Parathyroid adenoma (tissue), 2 donors: Measurements from ENCODE around the gene PDE4A.

Experiments used
- H2AFZ ChIP-seq: fragments of 300-600 bp; sonication (generic); one replicate; pipeline ENCODE4 v1.7.0; 2017; ENCODE audit warnings: antibody characterized with exemption, mild to moderate bottlenecking
- H3K27ac ChIP-seq: fragments of 300-600 bp; sonication (generic); one replicate; pipeline ENCODE4 v1.7.0; 2017
- H3K27me3 ChIP-seq: fragments of 300-600 bp; sonication (generic); one replicate; pipeline ENCODE4 v1.7.0; 2017; ENCODE audit warnings: low read length; ENCODE audit not compliant: control insufficient read depth, insufficient read depth
- H3K36me3 ChIP-seq: fragments of 300-600 bp; sonication (generic); one replicate; pipeline ENCODE4 v1.7.0; 2017; ENCODE audit warnings: low read length; ENCODE audit not compliant: control insufficient read depth, insufficient read depth
- H3K4me1 ChIP-seq: fragments of 300-600 bp; sonication (generic); one replicate; pipeline ENCODE4 v1.7.0; 2017; ENCODE audit warnings: control low read depth
- H3K4me2 ChIP-seq: fragments of 300-600 bp; sonication (generic); one replicate; pipeline ENCODE4 v1.7.0; 2017; ENCODE audit warnings: low read length
- H3K4me3 ChIP-seq: fragments of 300-600 bp; sonication (generic); one replicate; pipeline ENCODE4 v1.7.0; 2017; ENCODE audit warnings: low read depth, low read length
- H3K79me2 ChIP-seq: fragments of 300-600 bp; sonication (generic); one replicate; pipeline ENCODE4 v1.7.0; 2017; ENCODE audit warnings: control low read depth
- H3K9ac ChIP-seq: fragments of 300-600 bp; sonication (generic); one replicate; pipeline ENCODE4 v1.7.0; 2017; ENCODE audit warnings: mild to moderate bottlenecking
- H3K9me3 ChIP-seq: fragments of 300-600 bp; sonication (generic); one replicate; pipeline ENCODE4 v1.7.0; 2017; ENCODE audit warnings: low read length; ENCODE audit not compliant: control insufficient read depth
- TF ChIP-seq, protein P1 (sequence below): fragments of 300-600 bp; sonication (generic); IDR thresholded peaks from one replicate; pipeline ENCODE4 v1.7.0; 2017; ENCODE audit warnings: antibody characterized with exemption, mild to moderate bottlenecking
- donor health status: primary hyperparathyroidism.

The PDE4A gene

DNA sequence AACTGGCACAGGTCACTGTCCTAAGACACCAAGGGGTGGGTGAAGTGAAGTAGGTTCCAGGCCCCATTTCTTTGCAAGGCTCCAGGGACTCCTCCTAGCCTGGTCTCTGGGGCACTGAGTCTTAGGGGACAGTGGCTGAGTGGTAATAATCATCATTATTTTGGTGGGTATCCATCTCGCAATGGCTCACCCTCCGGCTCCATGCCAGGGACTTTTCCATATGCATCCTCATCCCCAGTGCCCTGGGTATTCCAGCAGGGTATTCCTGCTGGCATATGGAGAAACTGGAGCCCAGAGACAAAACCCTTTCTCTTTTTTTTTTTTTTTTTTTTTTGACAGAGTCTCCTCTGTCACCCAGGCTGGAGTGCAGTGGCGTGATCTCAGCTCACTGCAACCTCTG lies 2.5 kb downstream of the PDE4A start:
- no peaks in the 10 kb centered on the region for H3K27me3 ChIP-seq
- H3K4me2 ChIP-seq, result no peak overlapping the region
- no peak overlapping the region for H3K27ac ChIP-seq
- H3K9ac ChIP-seq, result no peak overlapping the region
- H3K4me3 ChIP-seq, result no peak overlapping the region
- no peaks in the 10 kb centered on the region for H3K9me3 ChIP-seq
- H3K4me1 ChIP-seq, result peaks cover 7% of the 10 kb centered on the region
- TF ChIP-seq, protein P1, sequence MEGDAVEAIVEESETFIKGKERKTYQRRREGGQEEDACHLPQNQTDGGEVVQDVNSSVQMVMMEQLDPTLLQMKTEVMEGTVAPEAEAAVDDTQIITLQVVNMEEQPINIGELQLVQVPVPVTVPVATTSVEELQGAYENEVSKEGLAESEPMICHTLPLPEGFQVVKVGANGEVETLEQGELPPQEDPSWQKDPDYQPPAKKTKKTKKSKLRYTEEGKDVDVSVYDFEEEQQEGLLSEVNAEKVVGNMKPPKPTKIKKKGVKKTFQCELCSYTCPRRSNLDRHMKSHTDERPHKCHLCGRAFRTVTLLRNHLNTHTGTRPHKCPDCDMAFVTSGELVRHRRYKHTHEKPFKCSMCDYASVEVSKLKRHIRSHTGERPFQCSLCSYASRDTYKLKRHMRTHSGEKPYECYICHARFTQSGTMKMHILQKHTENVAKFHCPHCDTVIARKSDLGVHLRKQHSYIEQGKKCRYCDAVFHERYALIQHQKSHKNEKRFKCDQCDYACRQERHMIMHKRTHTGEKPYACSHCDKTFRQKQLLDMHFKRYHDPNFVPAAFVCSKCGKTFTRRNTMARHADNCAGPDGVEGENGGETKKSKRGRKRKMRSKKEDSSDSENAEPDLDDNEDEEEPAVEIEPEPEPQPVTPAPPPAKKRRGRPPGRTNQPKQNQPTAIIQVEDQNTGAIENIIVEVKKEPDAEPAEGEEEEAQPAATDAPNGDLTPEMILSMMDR, result no peak
- H3K79me2 ChIP-seq, result no peaks in the 10 kb centered on the region
- H3K36me3 ChIP-seq, result no peaks in the 10 kb centered on the region
- H2AFZ ChIP-seq, result no peak overlapping the region

DNA sequence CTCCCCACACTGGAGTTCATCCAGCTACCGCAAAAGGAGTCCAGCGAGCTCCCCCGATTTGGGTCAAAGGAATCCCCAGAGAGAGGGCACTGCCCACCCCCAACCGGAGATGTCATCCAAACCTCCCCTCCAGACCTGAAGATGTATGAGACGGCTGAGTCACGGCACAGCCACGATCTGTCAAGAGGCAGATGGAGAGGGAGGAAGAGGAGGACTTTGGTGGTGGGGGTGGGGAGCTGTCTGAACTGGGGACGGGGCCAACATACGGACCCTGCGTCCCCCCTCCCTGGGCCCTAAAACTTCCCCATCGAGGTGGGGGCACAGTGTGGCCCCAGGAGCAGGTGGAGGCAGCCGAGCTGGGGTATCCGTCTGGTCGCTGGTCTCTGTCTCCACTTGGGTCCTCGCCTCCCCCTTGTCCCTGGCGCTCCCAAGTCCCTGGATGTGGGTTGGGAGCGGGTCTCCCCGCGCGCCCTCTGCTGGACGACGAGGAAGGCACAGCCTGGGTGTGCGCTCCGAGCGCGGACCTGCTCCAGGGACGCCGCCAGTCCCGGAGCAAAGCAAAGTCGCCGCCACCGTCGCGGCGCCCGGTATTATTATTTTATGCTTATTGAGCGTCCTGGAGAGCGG lies 3.8 kb downstream of the PDE4A start:
- no peaks in the 10 kb centered on the region for H3K79me2 ChIP-seq
- H3K9ac ChIP-seq, result no peak overlapping the region
- TF ChIP-seq, protein P1, result peak; percentile 93
- H3K27ac ChIP-seq, result no peak overlapping the region
- no peaks in the 10 kb centered on the region for H3K9me3 ChIP-seq
- peak overlapping the region; percentile 23 for H3K4me3 ChIP-seq
- peak overlapping the region; percentile 65 for H2AFZ ChIP-seq
- H3K36me3 ChIP-seq, result no peaks in the 10 kb centered on the region
- peaks cover 3% of the 10 kb centered on the region for H3K4me1 ChIP-seq
- no peaks in the 10 kb centered on the region for H3K27me3 ChIP-seq
- H3K4me2 ChIP-seq, result peak overlapping the region; percentile 66

DNA sequence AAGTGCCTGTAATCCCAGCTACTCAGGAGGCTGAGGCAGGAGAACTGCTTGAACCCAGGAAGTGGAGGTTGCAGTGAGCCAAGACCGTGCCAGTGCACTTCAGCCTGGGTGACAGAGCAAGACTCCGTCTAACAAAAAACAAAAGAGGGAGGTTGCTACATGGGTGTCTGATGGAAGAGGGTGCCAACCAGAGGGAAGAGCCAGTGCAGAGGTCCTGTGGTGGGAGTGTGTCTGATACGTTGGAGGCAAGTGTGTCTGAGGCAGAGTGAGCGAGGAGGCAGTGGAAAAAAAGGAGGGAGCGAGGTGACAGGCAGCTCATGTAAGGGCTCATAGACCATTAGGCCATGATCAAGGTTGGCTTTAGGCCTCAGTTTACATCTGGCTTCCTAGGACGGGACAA lies 6.8 kb downstream of the PDE4A start:
- H3K4me1 ChIP-seq, result peaks cover 6% of the 10 kb centered on the region
- H3K27ac ChIP-seq, result no peak overlapping the region

DNA sequence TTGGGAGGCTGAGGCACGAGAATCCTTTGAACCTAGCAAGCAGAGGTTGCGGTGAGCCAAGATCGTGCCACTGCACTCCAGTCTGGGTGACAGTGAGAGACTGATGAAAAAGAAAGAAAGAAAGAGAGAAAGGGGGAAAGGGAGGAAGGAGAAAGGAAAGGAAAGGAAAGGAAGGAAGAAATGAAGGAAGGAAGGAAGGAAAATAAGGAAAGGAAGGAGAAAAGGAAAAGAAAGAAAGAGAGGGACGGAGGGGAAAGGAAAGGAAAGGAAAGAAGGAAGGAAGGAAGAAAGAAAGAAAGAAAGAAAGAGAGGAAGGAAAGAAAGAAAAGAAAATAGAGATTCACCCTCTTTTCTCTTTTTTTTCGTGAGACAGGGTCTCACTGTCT lies 8.7 kb downstream of the PDE4A start:
- no peak overlapping the region for H3K9ac ChIP-seq
- H3K36me3 ChIP-seq, result no peaks in the 10 kb centered on the region
- no peak overlapping the region for H3K27ac ChIP-seq
- no peaks in the 10 kb centered on the region for H3K9me3 ChIP-seq
- H3K4me3 ChIP-seq, result no peak overlapping the region
- H3K27me3 ChIP-seq, result no peaks in the 10 kb centered on the region
- H2AFZ ChIP-seq, result no peak overlapping the region
- no peak overlapping the region for H3K4me2 ChIP-seq
- TF ChIP-seq, protein P1, result no peak
- peaks cover 17% of the 10 kb centered on the region for H3K4me1 ChIP-seq
- peaks cover 7% of the 10 kb centered on the region for H3K79me2 ChIP-seq

More for the DNA sequence above, 6.8 kb downstream of the PDE4A start:
- Histone ChIP-seq H2AFZ (no peak overlapping the region), H3K27me3 (no peaks in the 10 kb centered on the region), H3K79me2 (no peaks in the 10 kb centered on the region), H3K4me3 (no peak overlapping the region), H3K4me2 (no peak overlapping the region), H3K36me3 (no peaks in the 10 kb centered on the region), H3K9me3 (no peaks in the 10 kb centered on the region), H3K9ac (no peak overlapping the region)
- TF ChIP-seq, protein P1, result no peak
